ENCODE measurements around the gene MVB12B.

MVB12B gene

GRCh38 chr9:126292736-126293521 is 33.7 kb upstream of the MVB12B start:
- DNase-seq (ENCODE audit: low spot score) = no peak
- in situ Hi-C loops (cut with MboI; ENCODE audit: low pct_unique_long_range_greater_than_20kb, low sequenced_read_pairs, unreplicated experiment) = no loop called here
- TF ChIP-seq CTCF (IDR thresholded peaks at IDR 0.05; ENCODE audit: extremely low read depth, insufficient read depth, missing control alignments) = no peak

DNA sequence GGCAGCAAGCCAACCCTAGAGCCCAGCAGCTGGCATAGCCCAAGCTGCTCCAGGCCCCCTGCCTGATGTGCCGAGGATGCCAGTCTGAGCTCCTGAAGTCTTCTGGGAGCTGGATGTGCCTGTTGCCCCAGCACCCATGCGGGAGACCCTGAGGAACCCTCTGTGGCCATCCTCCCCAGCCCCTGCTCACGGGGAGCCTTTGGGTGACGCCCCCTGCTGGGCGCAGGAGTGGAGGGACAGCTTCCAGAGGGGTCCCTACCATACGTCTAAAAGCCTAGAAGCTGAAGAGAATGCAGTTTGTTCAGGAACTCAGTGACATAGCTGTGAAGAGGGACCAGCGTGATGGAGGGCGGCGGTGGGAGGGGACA is 33.1 kb upstream of the MVB12B start:
- DNase-seq (ENCODE audit: low spot score) = no peak
- in situ Hi-C loops (cut with MboI; ENCODE audit: low pct_unique_long_range_greater_than_20kb, low sequenced_read_pairs, unreplicated experiment) = no loop called here
- TF ChIP-seq CTCF (IDR thresholded peaks at IDR 0.05; ENCODE audit: extremely low read depth, insufficient read depth, missing control alignments) = peak; percentile 46

GRCh38 chr9:126294331-126295081 is 32.1 kb upstream of the MVB12B start:
- in situ Hi-C loops (cut with MboI; ENCODE audit: low pct_unique_long_range_greater_than_20kb, low sequenced_read_pairs, unreplicated experiment) = no loop called here
- no peak for TF ChIP-seq CTCF (IDR thresholded peaks at IDR 0.05; ENCODE audit: extremely low read depth, insufficient read depth, missing control alignments)
- DNase-seq (ENCODE audit: low spot score) = no peak

GRCh38 chr9:126295082-126295477 is 31.5 kb upstream of the MVB12B start:
- no peak for TF ChIP-seq CTCF (IDR thresholded peaks at IDR 0.05; ENCODE audit: extremely low read depth, insufficient read depth, missing control alignments)
- in situ Hi-C loops (cut with MboI; ENCODE audit: low pct_unique_long_range_greater_than_20kb, low sequenced_read_pairs, unreplicated experiment) = no loop called here
- no peak for DNase-seq (ENCODE audit: low spot score)

GRCh38 chr9:126295516-126295915 is 31.1 kb upstream of the MVB12B start:
- in situ Hi-C loops (cut with MboI; ENCODE audit: low pct_unique_long_range_greater_than_20kb, low sequenced_read_pairs, unreplicated experiment) = no loop called here
- DNase-seq (ENCODE audit: low spot score) = no peak
- TF ChIP-seq CTCF (IDR thresholded peaks at IDR 0.05; ENCODE audit: extremely low read depth, insufficient read depth, missing control alignments) = no peak

DNA sequence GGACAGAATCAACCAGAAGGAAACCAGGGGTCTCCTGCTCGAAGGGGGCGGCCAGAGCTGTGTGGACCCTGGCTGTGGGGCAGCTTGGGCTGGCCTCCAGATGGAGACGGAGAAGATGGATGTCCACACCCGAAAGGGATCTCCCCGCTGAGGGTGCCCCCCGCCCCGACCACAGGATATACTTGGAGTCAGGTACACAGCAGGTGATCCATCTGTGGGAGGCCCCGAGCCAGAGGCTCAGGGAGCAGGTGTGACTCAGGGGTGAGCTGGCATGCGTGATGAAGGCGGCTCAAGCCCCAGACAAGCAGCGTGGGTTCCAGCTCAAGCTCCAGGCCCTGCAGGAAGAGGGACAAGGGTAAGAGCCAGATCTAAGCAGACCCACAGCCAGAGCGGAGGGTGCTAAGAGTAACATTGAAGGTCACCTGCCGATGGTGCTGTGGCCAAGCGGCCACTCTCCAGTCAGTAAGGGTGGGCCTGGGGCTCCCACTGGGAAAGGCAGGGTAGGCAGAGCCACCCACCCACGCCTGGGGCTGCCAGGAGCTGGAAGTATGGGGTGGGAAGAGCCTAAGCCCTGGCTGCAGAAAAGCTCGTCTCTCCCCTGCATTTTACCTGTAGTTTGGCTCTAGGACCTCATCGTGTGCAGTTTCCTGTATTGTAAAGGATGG is 30.6 kb upstream of the MVB12B start:
- in situ Hi-C loops (cut with MboI; ENCODE audit: low pct_unique_long_range_greater_than_20kb, low sequenced_read_pairs, unreplicated experiment) = no loop called here
- no peak for DNase-seq (ENCODE audit: low spot score)
- no peak for TF ChIP-seq CTCF (IDR thresholded peaks at IDR 0.05; ENCODE audit: extremely low read depth, insufficient read depth, missing control alignments)
